MCF 10A (cell line): ENCODE data around the gene QSOX2. TPM values are rescaled to one million over a fixed set of nuclear protein-coding genes. Genes with fewer than 3 reads are reported as not detected.

Experiments used
- BruUV-seq: library from RNA; stranded (reverse); fragments of 400-500 nt; replicated peaks from 2 replicates; lab custom pipeline; 2021; lab: Mats Ljungman, UMichigan
- CTCF ChIA-PET: fragments of 300-600 bp; sonication (Branson Sonifier 250); formaldehyde crosslinking; extraction: SDS; loops from one replicate; lab custom pipeline; 2021; ENCODE audit warnings: antibody characterized with exemption, inconsistent platforms; lab: Yijun Ruan, JAX
- POLR2A ChIA-PET: fragments of 300-600, 350-650 bp; sonication (Branson Sonifier 250); formaldehyde crosslinking; extraction: SDS; loops from one replicate; lab custom pipeline; 2020; ENCODE audit warnings: antibody characterized with exemption, inconsistent platforms; lab: Yijun Ruan, JAX
- DNase-seq: peaks from one replicate; pipeline ENCODE4 v3.0.0-alpha.2; 2018; ENCODE audit not compliant: unreplicated experiment
- H3K27ac Mint-ChIP-seq: one replicate; pipeline ENCODE4 v1.8.0; 2022; ENCODE audit warnings: mild to moderate bottlenecking, low read depth, mixed read lengths; ENCODE audit not compliant: unreplicated experiment
- H3K27me3 Mint-ChIP-seq: one replicate; pipeline ENCODE4 v1.8.0; 2022; ENCODE audit warnings: mixed read lengths; ENCODE audit not compliant: insufficient read depth, unreplicated experiment
- H3K36me3 Mint-ChIP-seq: one replicate; pipeline ENCODE4 v1.8.0; 2022; ENCODE audit warnings: mild to moderate bottlenecking, moderate library complexity, mixed read lengths; ENCODE audit not compliant: insufficient read depth, unreplicated experiment
- H3K4me1 Mint-ChIP-seq: one replicate; pipeline ENCODE4 v1.8.0; 2022; ENCODE audit warnings: mixed read lengths; ENCODE audit not compliant: insufficient read depth, unreplicated experiment
- H3K4me3 Mint-ChIP-seq: one replicate; pipeline ENCODE4 v1.8.0; 2022; ENCODE audit warnings: mild to moderate bottlenecking, moderate library complexity, mixed read lengths; ENCODE audit not compliant: unreplicated experiment
- H3K9me3 Mint-ChIP-seq: one replicate; pipeline ENCODE4 v1.8.0; 2022; ENCODE audit warnings: mixed read lengths; ENCODE audit not compliant: unreplicated experiment
- intact Hi-C: fragments of 100-400 bp; cut with micrococcal nuclease; formaldehyde crosslinking; loops from 2 replicates; pipeline ENCODE4 v1.14.1; 2022
- total RNA-seq: library from RNA; stranded (reverse); gene quantifications from 2 replicates; pipeline ENCODE4 v1.2.3, GENCODE V29; 2022
- TF ChIP-seq, protein P1 (sequence below): fragments of 200-600 bp; IDR thresholded peaks from one replicate; pipeline ENCODE4 v1.8.0; 2022; ENCODE audit warnings: antibody characterized with exemption, mild to moderate bottlenecking; ENCODE audit not compliant: unreplicated experiment

Gene QSOX2
- total RNA-seq, 1 experiment from 2014 or later: 27.7 TPM

DNA sequence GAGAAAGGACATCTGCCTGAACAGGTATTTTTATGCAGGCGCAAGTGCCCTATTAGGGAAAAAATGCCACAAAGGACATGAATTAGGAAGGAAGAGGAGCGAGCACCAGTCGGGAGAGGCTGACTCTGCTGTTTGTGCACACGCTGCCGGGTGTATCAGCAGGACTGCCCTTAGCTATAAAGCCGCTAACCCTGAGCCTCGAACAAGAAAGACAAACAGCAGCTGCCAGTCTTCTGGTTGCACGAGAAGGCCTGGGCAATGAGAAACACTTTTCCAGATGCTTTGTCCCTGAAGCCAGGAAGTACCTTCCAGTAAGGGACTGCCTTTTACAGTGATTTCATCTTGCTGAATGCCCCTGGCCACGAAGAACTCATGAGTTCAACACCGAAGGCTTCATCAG is 12.6 kb downstream of the QSOX2 start:
- H3K9me3 Mint-ChIP-seq: no peaks in the 10 kb centered on the region
- CTCF ChIA-PET: no interaction called here
- no TSS peak for BruUV-seq
- H3K27ac Mint-ChIP-seq: no peak overlapping the region
- DNase-seq: no peak
- no peaks in the 10 kb centered on the region for H3K27me3 Mint-ChIP-seq
- peaks cover 29% of the 10 kb centered on the region for H3K36me3 Mint-ChIP-seq
- intact Hi-C loops: no loop called here
- TF ChIP-seq, protein P1, sequence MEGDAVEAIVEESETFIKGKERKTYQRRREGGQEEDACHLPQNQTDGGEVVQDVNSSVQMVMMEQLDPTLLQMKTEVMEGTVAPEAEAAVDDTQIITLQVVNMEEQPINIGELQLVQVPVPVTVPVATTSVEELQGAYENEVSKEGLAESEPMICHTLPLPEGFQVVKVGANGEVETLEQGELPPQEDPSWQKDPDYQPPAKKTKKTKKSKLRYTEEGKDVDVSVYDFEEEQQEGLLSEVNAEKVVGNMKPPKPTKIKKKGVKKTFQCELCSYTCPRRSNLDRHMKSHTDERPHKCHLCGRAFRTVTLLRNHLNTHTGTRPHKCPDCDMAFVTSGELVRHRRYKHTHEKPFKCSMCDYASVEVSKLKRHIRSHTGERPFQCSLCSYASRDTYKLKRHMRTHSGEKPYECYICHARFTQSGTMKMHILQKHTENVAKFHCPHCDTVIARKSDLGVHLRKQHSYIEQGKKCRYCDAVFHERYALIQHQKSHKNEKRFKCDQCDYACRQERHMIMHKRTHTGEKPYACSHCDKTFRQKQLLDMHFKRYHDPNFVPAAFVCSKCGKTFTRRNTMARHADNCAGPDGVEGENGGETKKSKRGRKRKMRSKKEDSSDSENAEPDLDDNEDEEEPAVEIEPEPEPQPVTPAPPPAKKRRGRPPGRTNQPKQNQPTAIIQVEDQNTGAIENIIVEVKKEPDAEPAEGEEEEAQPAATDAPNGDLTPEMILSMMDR: no peak
- H3K4me3 Mint-ChIP-seq: no peak overlapping the region
- POLR2A ChIA-PET: interaction anchor here (0.6 kb wide), 1 partner anchor 144 kb away, joined by 3 read pairs; no protein-coding TSS in a partner anchor
- H3K4me1 Mint-ChIP-seq: peaks cover 10% of the 10 kb centered on the region

DNA sequence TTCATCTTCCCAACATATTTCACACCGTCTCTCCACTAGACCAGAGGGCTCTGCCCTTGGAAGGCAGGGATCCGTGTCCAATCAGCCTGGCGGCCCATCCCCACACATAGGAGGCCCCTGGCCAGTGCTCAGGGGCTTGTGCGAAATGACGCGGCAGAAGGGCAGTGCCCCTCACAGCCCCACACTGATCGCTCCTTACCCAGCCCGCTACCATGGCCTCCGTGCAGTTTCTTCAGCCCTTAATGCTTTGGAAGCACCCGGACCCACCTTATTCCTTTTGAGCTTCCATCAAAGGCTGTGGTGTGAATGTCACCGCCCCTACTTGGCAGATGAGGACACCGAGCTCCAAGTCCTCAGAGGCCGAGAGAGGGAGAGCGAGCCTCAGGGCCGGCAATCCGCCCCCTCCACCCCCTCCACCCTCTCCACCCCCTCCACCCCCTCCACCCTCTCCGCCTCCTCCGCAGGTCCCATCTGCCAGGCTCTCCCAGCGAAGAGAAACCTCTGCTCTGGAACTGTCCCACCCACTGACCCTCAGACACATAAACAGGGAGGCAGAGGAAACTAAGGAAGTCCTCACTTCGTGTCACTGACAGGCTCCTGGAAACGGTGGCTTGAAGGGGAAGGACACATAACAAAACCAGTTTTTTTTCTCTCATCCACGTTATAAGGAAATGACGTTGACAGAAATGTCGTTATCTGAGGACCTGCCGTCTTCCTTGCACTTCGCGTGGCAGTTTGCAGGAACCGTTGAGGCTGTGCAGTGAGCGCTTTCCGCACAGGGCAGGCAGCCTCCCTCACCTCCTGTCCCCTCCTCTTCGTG is 13.9 kb downstream of the QSOX2 start:
- Mint-ChIP-seq H3K9me3 (no peaks in the 10 kb centered on the region), H3K4me3 (no peak overlapping the region), H3K4me1 (peaks cover 14% of the 10 kb centered on the region), H3K27me3 (no peaks in the 10 kb centered on the region), H3K27ac (no peak overlapping the region), H3K36me3 (peaks cover 26% of the 10 kb centered on the region)
- POLR2A ChIA-PET: no interaction called here
- DNase-seq: no peak
- no TSS peak for BruUV-seq
- CTCF ChIA-PET: interaction anchor here (0.6 kb wide), 1 partner anchor 1148 kb away, joined by 3 read pairs; no protein-coding TSS in a partner anchor
- intact Hi-C loops: no loop called here
- TF ChIP-seq, protein P1: no peak

DNA sequence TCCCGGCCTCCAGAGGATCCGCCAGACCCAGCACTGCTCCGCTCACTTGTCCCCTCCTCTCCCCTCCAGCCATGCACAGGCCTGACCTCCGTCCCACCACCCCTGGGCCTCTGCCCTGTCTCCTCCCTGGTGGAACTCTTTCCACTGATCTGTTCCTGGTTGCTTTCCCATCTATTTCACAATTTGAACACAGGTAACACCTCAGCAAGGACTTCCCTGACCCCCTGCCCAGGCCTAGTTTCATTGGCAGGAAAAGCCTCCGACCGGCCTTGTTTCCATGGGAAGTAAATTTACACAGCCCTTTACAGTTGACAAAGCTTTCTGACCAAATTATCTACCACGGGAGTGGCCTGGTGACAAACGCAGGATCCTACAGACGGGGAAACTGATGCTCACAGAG is 14.8 kb downstream of the QSOX2 start:
- ChIA-PET POLR2A (interaction anchor here (0.6 kb wide), 1 partner anchor 199 kb away, joined by 3 read pairs; no protein-coding TSS in a partner anchor), CTCF (no interaction called here)
- Mint-ChIP-seq H3K4me3 (no peak overlapping the region), H3K4me1 (peaks cover 14% of the 10 kb centered on the region), H3K9me3 (no peaks in the 10 kb centered on the region), H3K36me3 (peaks cover 29% of the 10 kb centered on the region), H3K27me3 (no peaks in the 10 kb centered on the region), H3K27ac (no peak overlapping the region)
- BruUV-seq: no TSS peak
- intact Hi-C loops: no loop called here
- TF ChIP-seq, protein P1: no peak
- DNase-seq: no peak

DNA sequence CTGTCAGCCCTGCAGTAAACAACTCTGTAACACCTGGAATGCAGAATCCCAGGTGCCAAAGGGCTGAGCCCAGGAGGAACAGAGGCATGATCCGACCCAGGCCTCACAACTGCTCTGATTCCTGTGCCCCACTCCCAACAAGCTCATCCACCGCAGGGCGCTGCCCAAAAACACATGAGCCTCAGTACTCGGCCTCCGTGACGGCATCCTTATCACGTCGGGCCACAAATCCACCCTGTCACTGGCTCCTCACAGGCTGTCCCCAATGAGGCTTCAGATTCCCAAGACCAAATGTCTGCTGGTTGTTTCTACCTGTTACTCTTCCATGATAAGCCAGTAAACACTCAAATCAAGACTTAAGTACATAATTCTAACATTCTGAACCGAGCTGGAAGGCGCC is 15.2 kb downstream of the QSOX2 start:
- DNase-seq: no peak
- H3K4me3 Mint-ChIP-seq: no peak overlapping the region
- ChIA-PET POLR2A (interaction anchor here (0.6 kb wide), 1 partner anchor 199 kb away, joined by 3 read pairs; no protein-coding TSS in a partner anchor), CTCF (no interaction called here)
- no TSS peak for BruUV-seq
- no peaks in the 10 kb centered on the region for H3K27me3 Mint-ChIP-seq
- peaks cover 28% of the 10 kb centered on the region for H3K36me3 Mint-ChIP-seq
- no peak overlapping the region for H3K27ac Mint-ChIP-seq
- intact Hi-C loops: no loop called here
- H3K4me1 Mint-ChIP-seq: peaks cover 14% of the 10 kb centered on the region
- TF ChIP-seq, protein P1: no peak
- H3K9me3 Mint-ChIP-seq: no peaks in the 10 kb centered on the region
